AG09309 (cell line): Measurements from ENCODE around the gene PARD3.

Experiments
- DNase-seq: peaks from one replicate; pipeline ENCODE4 v3.0.0-alpha.2; 2010; ENCODE audit warnings: low read depth
- H3K4me3 ChIP-seq: 2 replicates; pipeline ENCODE4 v1.5.1; 2011; ENCODE audit warnings: mild to moderate bottlenecking, low read depth, low read length, moderate library complexity; ENCODE audit not compliant: control insufficient read depth
- TF ChIP-seq, protein P1 (sequence below): IDR thresholded peaks from 2 replicates; pipeline ENCODE4 v1.5.1; 2011; ENCODE audit warnings: mild to moderate bottlenecking, low read depth, low read length, inconsistent platforms; ENCODE audit not compliant: insufficient read depth, control insufficient read depth; ENCODE audit errors: missing control alignments

PARD3 gene

DNA sequence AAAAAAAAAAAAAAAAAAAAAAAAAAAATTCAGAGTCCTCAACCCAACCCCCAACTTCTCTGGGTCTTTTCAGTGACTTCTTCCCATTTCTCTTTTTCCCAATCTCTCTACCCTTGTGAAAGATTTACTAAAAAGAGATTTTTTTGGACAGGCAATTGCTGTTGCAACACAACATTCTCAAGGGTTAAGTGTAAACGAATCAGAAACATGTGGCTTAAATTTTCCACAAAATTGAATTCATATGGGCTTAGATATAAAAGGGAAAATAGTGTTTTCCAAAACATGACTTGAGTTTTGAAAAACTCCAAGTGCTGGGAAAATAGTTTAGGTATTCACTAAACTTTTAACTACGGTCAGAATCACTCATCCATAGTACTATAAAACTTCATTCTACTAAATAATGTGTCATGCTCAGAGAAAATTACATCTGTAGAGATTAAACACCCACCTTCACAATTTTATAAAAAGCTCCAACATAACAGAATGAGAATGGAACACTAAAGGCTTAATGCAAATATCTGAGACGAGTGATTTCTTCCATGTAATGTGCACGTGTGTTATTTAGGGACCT lies 643.1 kb downstream of the PARD3 start:
- peak; percentile 78 for DNase-seq

DNA sequence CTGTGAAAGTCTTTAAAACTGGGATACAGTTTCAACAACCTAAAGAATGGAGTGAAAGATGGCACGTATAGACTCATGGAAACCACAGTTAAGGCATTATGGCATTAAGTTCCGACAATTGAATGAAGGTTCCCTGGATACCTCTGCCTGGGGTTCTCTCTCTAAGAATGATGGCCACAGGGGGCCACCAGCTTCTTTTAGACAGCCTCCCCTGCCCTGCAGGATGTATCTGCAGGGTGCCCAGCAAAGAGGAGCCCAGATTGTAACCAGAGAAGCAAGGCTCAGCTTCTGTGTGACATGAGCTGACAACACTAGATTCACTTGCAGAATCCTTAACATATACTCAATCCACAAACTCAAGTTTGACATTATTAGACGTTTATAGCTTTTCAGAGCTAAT lies 645.4 kb downstream of the PARD3 start:
- no peak for DNase-seq
- TF ChIP-seq, protein P1, sequence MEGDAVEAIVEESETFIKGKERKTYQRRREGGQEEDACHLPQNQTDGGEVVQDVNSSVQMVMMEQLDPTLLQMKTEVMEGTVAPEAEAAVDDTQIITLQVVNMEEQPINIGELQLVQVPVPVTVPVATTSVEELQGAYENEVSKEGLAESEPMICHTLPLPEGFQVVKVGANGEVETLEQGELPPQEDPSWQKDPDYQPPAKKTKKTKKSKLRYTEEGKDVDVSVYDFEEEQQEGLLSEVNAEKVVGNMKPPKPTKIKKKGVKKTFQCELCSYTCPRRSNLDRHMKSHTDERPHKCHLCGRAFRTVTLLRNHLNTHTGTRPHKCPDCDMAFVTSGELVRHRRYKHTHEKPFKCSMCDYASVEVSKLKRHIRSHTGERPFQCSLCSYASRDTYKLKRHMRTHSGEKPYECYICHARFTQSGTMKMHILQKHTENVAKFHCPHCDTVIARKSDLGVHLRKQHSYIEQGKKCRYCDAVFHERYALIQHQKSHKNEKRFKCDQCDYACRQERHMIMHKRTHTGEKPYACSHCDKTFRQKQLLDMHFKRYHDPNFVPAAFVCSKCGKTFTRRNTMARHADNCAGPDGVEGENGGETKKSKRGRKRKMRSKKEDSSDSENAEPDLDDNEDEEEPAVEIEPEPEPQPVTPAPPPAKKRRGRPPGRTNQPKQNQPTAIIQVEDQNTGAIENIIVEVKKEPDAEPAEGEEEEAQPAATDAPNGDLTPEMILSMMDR, result no peak
- H3K4me3 ChIP-seq, result no peak overlapping the region

More for the DNA sequence above, 643.1 kb downstream of the PARD3 start:
- TF ChIP-seq, protein P1, result no peak
- no peak overlapping the region for H3K4me3 ChIP-seq

GRCh38 chr10:34169131-34169530 lies 646.0 kb downstream of the PARD3 start:
- DNase-seq, result no peak
- TF ChIP-seq, protein P1, result no peak
- H3K4me3 ChIP-seq, result no peak overlapping the region

DNA sequence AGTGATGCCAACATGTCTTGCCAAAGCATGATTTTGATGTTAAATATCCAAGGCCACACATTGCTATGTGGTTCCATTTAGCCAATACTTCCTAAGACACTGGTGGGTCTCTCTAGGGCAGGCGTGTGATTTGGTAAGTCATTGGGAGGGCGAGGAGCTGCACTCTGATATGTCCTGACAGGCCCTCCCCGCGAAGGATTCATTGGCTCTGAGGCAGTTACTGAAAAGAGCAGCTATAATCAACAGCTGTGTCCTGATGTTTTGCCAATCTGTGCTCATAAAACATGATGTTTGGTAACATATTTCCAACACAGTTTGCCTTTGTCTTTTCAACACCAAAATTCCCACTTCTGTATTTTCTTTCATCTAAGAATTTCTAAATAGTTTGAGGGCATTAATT lies 646.7 kb downstream of the PARD3 start:
- no peak overlapping the region for H3K4me3 ChIP-seq
- no peak for DNase-seq
- TF ChIP-seq, protein P1, result no peak

DNA sequence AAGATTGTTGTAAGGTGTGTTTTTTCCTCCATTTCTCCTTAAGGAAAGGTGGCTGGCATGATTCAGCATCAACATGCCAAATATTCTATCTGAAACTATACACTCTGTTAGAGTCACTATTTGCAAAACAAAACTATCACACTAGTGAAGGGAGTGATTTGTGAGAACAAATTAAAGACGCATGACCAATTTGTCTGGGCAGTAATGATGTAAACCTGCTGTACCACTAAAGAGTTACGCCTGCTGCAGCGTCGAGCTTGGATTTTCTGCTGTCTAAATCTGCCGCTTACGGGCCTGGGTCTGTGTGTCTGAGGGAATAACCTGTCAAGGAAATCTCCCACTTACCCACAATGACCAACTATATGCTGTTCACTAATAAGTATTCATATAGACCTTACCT lies 648.3 kb downstream of the PARD3 start:
- no peak overlapping the region for H3K4me3 ChIP-seq
- TF ChIP-seq, protein P1, result no peak
- DNase-seq, result no peak

GRCh38 chr10:34166354-34166753 lies 648.7 kb downstream of the PARD3 start:
- H3K4me3 ChIP-seq, result no peak overlapping the region
- TF ChIP-seq, protein P1, result no peak
- DNase-seq, result no peak

GRCh38 chr10:34164029-34164428 lies 651.1 kb downstream of the PARD3 start:
- TF ChIP-seq, protein P1, result no peak
- no peak overlapping the region for H3K4me3 ChIP-seq
- no peak for DNase-seq
